ENCODE results near the gene PELO. TPM values are rescaled to one million over a fixed set of nuclear protein-coding genes. Genes with fewer than 3 reads are reported as not detected.
A peak's percentile ranks its signal among the peaks of the same experiment; 100 is the strongest.
"Not testable (repeated sequence)": the region's sequence is repeated elsewhere in the genome, so short reads cannot be mapped to it uniquely, and the experiment has no call there.

The PELO gene
- total RNA-seq = 10 to 100 TPM; 13.3 to 16.5 (median 13.9) TPM

GRCh38 chr5:52787600-52788504, at the start of gene PELO, which contains the start of gene ITGA1:
TSS of gene PELO (plus strand) at chr5:52787916. CDS start at chr5:52800395, 12,479 bp downstream.
TSS of gene ITGA1 (plus strand) at chr5:52787916. CDS start at chr5:52788354, 438 bp downstream.
- DNase-seq (ENCODE audit: low spot score in 2 of 2) = peak; percentile 62 to 95
- intact Hi-C loops (cut with DNase I; ENCODE audit: low total_unique reads) = loop anchor here (2.0 kb wide), 1 partner anchor 129 kb away; no protein-coding TSS in a partner anchor
- TF ChIP-seq CTCF (IDR thresholded peaks at IDR 0.05) = no peak
- no peak for TF ChIP-seq POLR2A (IDR thresholded peaks at IDR 0.05)
- H3K4me3 ChIP-seq (ENCODE audit: low read depth, poor library complexity, severe bottlenecking) = peak within 1 kb of the TSS; percentile 35
- 0% methylated on average over 50 to 51 of the region's 61 CpGs for WGBS, 2 donors

- TF ChIP-seq POLR2A (IDR thresholded peaks at IDR 0.05) = no peak
- intact Hi-C loops (cut with DNase I; ENCODE audit: low total_unique reads) = no loop called here
- no peak overlapping the region for H3K4me3 ChIP-seq (ENCODE audit: low read depth, poor library complexity, severe bottlenecking)
- no peak for DNase-seq (ENCODE audit: low spot score in 2 of 2)
Observed at GRCh38 chr5:52738095-52738506, 49.6 kb upstream of the PELO start.

GRCh38 chr5:52740007-52740406, 47.7 kb upstream of the PELO start:
- TF ChIP-seq POLR2A (IDR thresholded peaks at IDR 0.05) (no peak), CTCF (IDR thresholded peaks at IDR 0.05) (no peak)
- no peak for DNase-seq (ENCODE audit: low spot score in 2 of 2)
- 52 to 66% methylated on average over 2 of the region's 2 CpGs for WGBS, 2 donors
- H3K4me3 ChIP-seq (ENCODE audit: low read depth, poor library complexity, severe bottlenecking) = no peak overlapping the region
- intact Hi-C loops (cut with DNase I; ENCODE audit: low total_unique reads) = no loop called here

GRCh38 chr5:52743012-52743411, 44.7 kb upstream of the PELO start:
- intact Hi-C loops (cut with DNase I; ENCODE audit: low total_unique reads) = no loop called here
- 76 to 84% methylated on average over 2 of the region's 2 CpGs for WGBS, 2 donors
- TF ChIP-seq POLR2A (IDR thresholded peaks at IDR 0.05) = no peak
- TF ChIP-seq CTCF (IDR thresholded peaks at IDR 0.05) = no peak
- no peak for DNase-seq (ENCODE audit: low spot score in 2 of 2)
- H3K4me3 ChIP-seq (ENCODE audit: low read depth, poor library complexity, severe bottlenecking) = no peak overlapping the region

GRCh38 chr5:52743529-52743928, 44.2 kb upstream of the PELO start:
- H3K4me3 ChIP-seq (ENCODE audit: low read depth, poor library complexity, severe bottlenecking) = no peak overlapping the region
- WGBS, 2 donors = 61 to 64% methylated on average over 3 of the region's 3 CpGs
- intact Hi-C loops (cut with DNase I; ENCODE audit: low total_unique reads) = no loop called here
- DNase-seq (ENCODE audit: low spot score in 2 of 2) = no peak
- no peak for TF ChIP-seq CTCF (IDR thresholded peaks at IDR 0.05)

GRCh38 chr5:52743970-52744369, 43.7 kb upstream of the PELO start:
- DNase-seq (ENCODE audit: low spot score in 2 of 2) = no peak
- no peak for TF ChIP-seq POLR2A (IDR thresholded peaks at IDR 0.05)
- no peak for TF ChIP-seq CTCF (IDR thresholded peaks at IDR 0.05)
- 41 to 45% methylated on average over 1 of the region's 1 CpG for WGBS, 2 donors
- H3K4me3 ChIP-seq (ENCODE audit: low read depth, poor library complexity, severe bottlenecking) = no peak overlapping the region
- intact Hi-C loops (cut with DNase I; ENCODE audit: low total_unique reads) = no loop called here

GRCh38 chr5:52744867-52745458, 42.8 kb upstream of the PELO start:
- intact Hi-C loops (cut with DNase I; ENCODE audit: low total_unique reads); DNase-seq (ENCODE audit: low spot score in 2 of 2); H3K4me3 ChIP-seq (ENCODE audit: low read depth, poor library complexity, severe bottlenecking): not testable (repeated sequence)
- WGBS, 2 donors = 70 to 80% methylated on average over 2 of the region's 2 CpGs
